WTC11 (cell line): ENCODE measurements around the gene ADGRV1. TPM values are rescaled to one million over a fixed set of nuclear protein-coding genes. Genes with fewer than 3 reads are reported as not detected.

Experiments used
- ATAC-seq: fragments of 200-7000 bp; cut with Tn5 transposase; 2 replicates; pipeline ENCODE4 v1.10.0; 2021; ENCODE audit warnings: mild to moderate bottlenecking, moderate library complexity
- CTCF ChIA-PET: fragments of 300-600 bp; sonication (Branson Sonifier 250); formaldehyde crosslinking; loops from one replicate; lab custom pipeline; 2021; ENCODE audit warnings: antibody characterized with exemption; lab: Charles Lee
- POLR2A ChIA-PET: fragments of 350-600 bp; sonication (Branson Sonifier 250); formaldehyde crosslinking; loops from one replicate; lab custom pipeline; 2021; ENCODE audit warnings: antibody characterized with exemption; lab: Charles Lee
- DNase-seq: peaks from one replicate; pipeline ENCODE4 v3.0.0; 2021; ENCODE audit warnings: low spot score
- H3K27ac Mint-ChIP-seq: 2 replicates; pipeline ENCODE4 v1.8.0; 2021; ENCODE audit warnings: mixed read lengths
- H3K27me3 Mint-ChIP-seq: 2 replicates; pipeline ENCODE4 v1.8.0; 2021; ENCODE audit warnings: low read depth, mild to moderate bottlenecking, moderate library complexity, mixed read lengths
- H3K36me3 Mint-ChIP-seq: 2 replicates; pipeline ENCODE4 v1.8.0; 2021; ENCODE audit warnings: mixed read lengths
- H3K4me1 Mint-ChIP-seq: 2 replicates; pipeline ENCODE4 v1.8.0; 2022; ENCODE audit warnings: mixed read lengths
- H3K4me3 Mint-ChIP-seq: 2 replicates; pipeline ENCODE4 v1.8.0; 2021; ENCODE audit warnings: mild to moderate bottlenecking, moderate library complexity, mixed read lengths
- H3K9me3 Mint-ChIP-seq: 2 replicates; pipeline ENCODE4 v1.8.0; 2021; ENCODE audit warnings: mixed read lengths
- CTCF ChIP-seq: fragments of 200-600 bp; IDR thresholded peaks from 2 replicates; pipeline ENCODE4 v1.8.0; 2022; ENCODE audit warnings: antibody characterized with exemption
- E2F5 ChIP-seq: sonication (generic); formaldehyde crosslinking; IDR thresholded peaks from 2 replicates; pipeline ENCODE4 v1.8.1; 2022; ENCODE audit warnings: mild to moderate bottlenecking, moderate library complexity, missing genetic modification reagents
- ERG ChIP-seq: fragments of 250-450 bp; sonication (Bioruptor Pico); IDR thresholded peaks from 2 replicates; pipeline ENCODE4 v1.8.0; 2021; ENCODE audit warnings: mild to moderate bottlenecking
- FOXP4 ChIP-seq: sonication (generic); formaldehyde crosslinking; IDR thresholded peaks from 2 replicates; pipeline ENCODE4 v1.8.0; 2022; ENCODE audit warnings: mild to moderate bottlenecking, missing genetic modification reagents
- GRHL2 ChIP-seq: fragments of 250-450 bp; sonication (Bioruptor Pico); IDR thresholded peaks from 2 replicates; pipeline ENCODE4 v1.8.0; 2022; ENCODE audit warnings: mild to moderate bottlenecking, moderate library complexity; ENCODE audit not compliant: insufficient replicate concordance, severe bottlenecking
- IRF1 ChIP-seq: sonication (generic); formaldehyde crosslinking; IDR thresholded peaks from 2 replicates; pipeline ENCODE4 v1.8.0; 2023; ENCODE audit warnings: missing genetic modification reagents
- JAZF1 ChIP-seq: fragments of 250-450 bp; sonication (Bioruptor Pico); IDR thresholded peaks from 2 replicates; pipeline ENCODE4 v1.9.0; 2021; ENCODE audit warnings: moderate library complexity, mild to moderate bottlenecking, inconsistent platforms
- MAX ChIP-seq: sonication (generic); formaldehyde crosslinking; IDR thresholded peaks from 2 replicates; pipeline ENCODE4 v1.8.0; 2022; ENCODE audit warnings: mild to moderate bottlenecking, missing genetic modification reagents
- OVOL2 ChIP-seq: fragments of 250-450 bp; sonication (Bioruptor Pico); IDR thresholded peaks from 2 replicates; pipeline ENCODE4 v1.9.0; 2021; ENCODE audit warnings: mild to moderate bottlenecking, borderline replicate concordance
- PRDM15 ChIP-seq: sonication (generic); formaldehyde crosslinking; IDR thresholded peaks from 2 replicates; pipeline ENCODE4 v1.8.0; 2022; ENCODE audit warnings: missing genetic modification reagents
- SMAD4 ChIP-seq: sonication (generic); formaldehyde crosslinking; IDR thresholded peaks from 2 replicates; pipeline ENCODE4 v1.8.0; 2022; ENCODE audit warnings: mild to moderate bottlenecking, missing genetic modification reagents
- TEAD4 ChIP-seq: sonication (generic); formaldehyde crosslinking; IDR thresholded peaks from 2 replicates; pipeline ENCODE4 v1.8.0; 2022; ENCODE audit warnings: mild to moderate bottlenecking, missing genetic modification reagents
- USF1 ChIP-seq: sonication (generic); formaldehyde crosslinking; IDR thresholded peaks from 2 replicates; pipeline ENCODE4 v1.8.0; 2022; ENCODE audit warnings: mild to moderate bottlenecking, missing genetic modification reagents
- USF2 ChIP-seq: sonication (generic); formaldehyde crosslinking; IDR thresholded peaks from 2 replicates; pipeline ENCODE4 v1.8.1; 2023; ENCODE audit warnings: mild to moderate bottlenecking, missing genetic modification reagents, moderate library complexity
- ZMAT4 ChIP-seq: fragments of 250-450 bp; sonication (Bioruptor Pico); IDR thresholded peaks from 2 replicates; pipeline ENCODE4 v1.9.0; 2021; ENCODE audit warnings: mild to moderate bottlenecking
- ZNF317 ChIP-seq: sonication (generic); formaldehyde crosslinking; IDR thresholded peaks from 2 replicates; pipeline ENCODE4 v1.8.1; 2023; ENCODE audit warnings: low read depth, mild to moderate bottlenecking, moderate library complexity, missing genetic modification reagents, borderline replicate concordance
- ZNF396 ChIP-seq: fragments of 250-450 bp; sonication (Bioruptor Pico); IDR thresholded peaks from 2 replicates; pipeline ENCODE4 v1.8.0; 2021; ENCODE audit warnings: mild to moderate bottlenecking, moderate library complexity, borderline replicate concordance
- ZNF416 ChIP-seq: fragments of 250-450 bp; sonication (Bioruptor Pico); IDR thresholded peaks from 2 replicates; pipeline ENCODE4 v1.9.0; 2021; ENCODE audit warnings: mild to moderate bottlenecking, inconsistent platforms
- ZNF425 ChIP-seq: fragments of 250-450 bp; sonication (Bioruptor Pico); conservative IDR thresholded peaks from 2 replicates; pipeline ENCODE4 v1.9.0; 2021; ENCODE audit warnings: mild to moderate bottlenecking
- total RNA-seq: library from RNA; stranded (reverse); gene quantifications from 3 replicates; pipeline ENCODE4 v1.2.3, GENCODE V29; 2021

ADGRV1 gene
- total RNA-seq, 1 experiment from 2014 or later = 74.5 TPM

- Mint-ChIP-seq H3K4me1 (no peaks in the 10 kb centered on the region), H3K9me3 (no peaks in the 10 kb centered on the region), H3K27me3 (no peaks in the 10 kb centered on the region), H3K36me3 (peaks cover 29% of the 10 kb centered on the region), H3K4me3 (no peak overlapping the region), H3K27ac (no peak overlapping the region)
- POLR2A ChIA-PET = no interaction called here
- ATAC-seq = no peak
- DNase-seq = no peak
- TF ChIP-seq CTCF (no peak), USF1 (no peak), OVOL2 (CRISPR knock-in tag) (no peak), JAZF1 (CRISPR knock-in tag) (no peak), TEAD4 (CRISPR knock-in tag) (no peak), MAX (CRISPR knock-in tag) (no peak), FOXP4 (no peak), ZMAT4 (CRISPR knock-in tag) (no peak), ZNF317 (no peak), PRDM15 (no peak), ERG (CRISPR knock-in tag) (no peak), SMAD4 (CRISPR knock-in tag) (no peak)
- TF ChIP-seq, all 79 proteins: peak for 0
- CTCF ChIA-PET = no interaction called here
Observed at GRCh38 chr5:90809311-90810056, 250.9 kb downstream of the ADGRV1 start.

- ChIA-PET POLR2A (no interaction called here), CTCF (no interaction called here)
- Mint-ChIP-seq H3K4me1 (no peaks in the 10 kb centered on the region), H3K36me3 (peaks cover 29% of the 10 kb centered on the region), H3K9me3 (no peaks in the 10 kb centered on the region), H3K4me3 (no peak overlapping the region), H3K27me3 (no peaks in the 10 kb centered on the region), H3K27ac (no peak overlapping the region)
- DNase-seq (no peak), ATAC-seq (no peak)
- TF ChIP-seq IRF1 (CRISPR knock-in tag) (no peak), USF2 (no peak), JAZF1 (CRISPR knock-in tag) (no peak), E2F5 (CRISPR knock-in tag) (no peak), ZNF416 (CRISPR knock-in tag) (no peak), ZNF425 (CRISPR knock-in tag) (no peak), GRHL2 (CRISPR knock-in tag) (no peak), ZNF396 (CRISPR knock-in tag) (no peak)
Observed at GRCh38 chr5:90810211-90810610, 251.6 kb downstream of the ADGRV1 start.
